Measurements from ENCODE around the gene SART3. TPM values are rescaled to one million over a fixed set of nuclear protein-coding genes. Genes with fewer than 3 reads are reported as not detected.

SART3 gene
- total and polyA plus RNA-seq, 4 donors: 49.7 to 55.9 (median 52.6) TPM

DNA sequence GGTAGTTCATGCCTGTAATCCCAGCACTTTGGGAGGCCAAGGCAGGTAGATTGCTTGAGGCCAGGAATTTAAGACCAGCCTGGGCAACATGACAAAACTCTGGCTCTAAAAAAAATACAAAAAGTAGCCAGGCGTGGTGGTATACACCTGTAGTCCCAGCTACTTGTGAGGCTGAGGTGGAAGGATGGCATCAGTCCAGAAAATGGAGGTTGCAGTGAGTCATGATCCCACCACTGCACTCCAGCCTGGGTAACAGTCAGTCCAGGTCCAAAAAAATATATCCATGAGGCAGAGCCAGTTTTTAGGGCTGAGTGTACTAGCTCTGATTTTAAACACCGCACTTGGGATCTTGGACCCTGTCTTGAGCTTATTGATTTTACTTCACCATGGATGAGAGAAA, 76.5 kb downstream of the SART3 start:
- WGBS (ENCODE audit: insufficient coverage): 83% methylated on average over 2 of the region's 2 CpGs
- Histone ChIP-seq H3K4me1 (ENCODE audit: control insufficient read depth, insufficient read depth, low read length) (no peaks in the 10 kb centered on the region), H3K27ac (ENCODE audit: low read depth, low read length) (no peak overlapping the region), H3K27me3 (ENCODE audit: control insufficient read depth, insufficient read depth, low read length) (no peaks in the 10 kb centered on the region), H3K36me3 (ENCODE audit: control insufficient read depth, insufficient read depth, low read length) (no peaks in the 10 kb centered on the region), H3K9me3 (ENCODE audit: control insufficient read depth, insufficient read depth, low read length) (no peaks in the 10 kb centered on the region), H3K4me3 (ENCODE audit: low read depth, low read length) (no peak overlapping the region)
- no peak for DNase-seq (ENCODE audit: low read depth in 4 of 6, low spot score in 6 of 6)

DNA sequence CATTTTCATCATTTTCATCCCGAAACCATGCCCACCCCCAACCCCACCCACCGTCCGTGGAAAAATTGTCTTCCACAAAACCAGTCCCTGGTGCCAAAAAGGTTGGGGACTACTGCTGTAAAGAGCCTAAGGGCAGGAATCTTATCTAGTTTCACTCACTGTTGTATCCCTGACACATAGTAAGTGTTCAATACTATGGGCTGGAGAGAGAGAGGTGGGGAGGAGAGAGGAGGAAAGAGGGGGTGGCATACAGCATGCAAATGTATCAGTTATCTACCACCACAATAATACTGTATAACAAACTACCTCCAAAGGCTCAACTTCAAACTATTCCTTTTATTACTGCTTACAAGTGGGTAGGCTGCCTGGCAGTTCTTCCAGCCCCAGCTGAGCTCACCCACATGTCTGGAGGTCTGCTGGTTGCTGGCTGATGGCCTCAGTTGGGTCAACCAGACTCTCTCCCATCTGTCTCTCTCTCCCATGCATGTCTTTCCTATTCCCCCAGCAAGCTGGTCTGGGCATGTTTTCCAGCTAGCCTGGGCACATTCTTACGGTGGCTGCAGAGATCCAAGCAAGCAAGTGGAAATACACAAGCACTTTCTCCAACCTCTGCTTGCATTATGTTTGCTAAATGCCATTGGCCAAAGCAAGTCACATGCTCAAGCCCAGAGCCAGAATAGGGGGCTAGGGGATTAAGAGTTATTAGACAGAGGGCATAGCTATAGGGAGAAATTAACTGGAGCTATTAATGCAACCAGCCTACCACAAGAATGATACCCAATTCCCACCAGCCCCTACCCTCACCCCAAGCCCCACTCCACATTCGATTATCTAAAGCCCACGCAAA, 77.5 kb downstream of the SART3 start:
- H3K27me3 ChIP-seq (ENCODE audit: control insufficient read depth, insufficient read depth, low read length): no peaks in the 10 kb centered on the region
- WGBS (ENCODE audit: insufficient coverage): 51% methylated on average over 3 of the region's 6 CpGs
- DNase-seq (ENCODE audit: low read depth in 4 of 6, low spot score in 6 of 6): peak in 1 of 6 donors; percentile 86
- H3K4me3 ChIP-seq (ENCODE audit: low read depth, low read length): no peak overlapping the region
- no peaks in the 10 kb centered on the region for H3K4me1 ChIP-seq (ENCODE audit: control insufficient read depth, insufficient read depth, low read length)
- H3K27ac ChIP-seq (ENCODE audit: low read depth, low read length): no peak overlapping the region
- no peaks in the 10 kb centered on the region for H3K36me3 ChIP-seq (ENCODE audit: control insufficient read depth, insufficient read depth, low read length)
- H3K9me3 ChIP-seq (ENCODE audit: control insufficient read depth, insufficient read depth, low read length): no peaks in the 10 kb centered on the region

DNA sequence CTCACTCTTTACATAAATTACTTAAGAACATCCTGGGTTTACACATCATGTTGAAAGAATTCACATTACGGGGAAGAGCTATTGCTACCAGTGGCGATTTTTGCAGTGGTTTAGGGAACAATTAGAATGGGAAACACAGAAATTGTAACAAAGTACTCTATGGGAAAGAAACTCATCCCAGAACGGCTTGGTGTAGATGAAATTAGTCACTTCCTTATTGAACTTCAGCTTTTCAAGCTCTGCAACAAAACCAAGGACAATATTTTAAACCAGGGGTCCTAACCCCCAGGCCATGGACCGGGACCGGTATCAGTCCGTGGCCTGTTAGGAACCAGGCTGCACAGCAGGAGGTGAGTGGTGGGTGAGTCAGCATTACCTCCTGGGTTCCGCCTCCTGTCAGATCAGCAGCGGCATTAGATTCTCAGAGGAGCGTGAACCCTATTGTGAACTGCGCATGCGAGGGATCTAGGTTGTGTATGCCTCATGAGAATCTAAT, 78.2 kb downstream of the SART3 start:
- 57% methylated on average over 4 of the region's 11 CpGs for WGBS (ENCODE audit: insufficient coverage)
- Histone ChIP-seq H3K27ac (ENCODE audit: low read depth, low read length) (no peak overlapping the region), H3K36me3 (ENCODE audit: control insufficient read depth, insufficient read depth, low read length) (no peaks in the 10 kb centered on the region), H3K9me3 (ENCODE audit: control insufficient read depth, insufficient read depth, low read length) (no peaks in the 10 kb centered on the region), H3K27me3 (ENCODE audit: control insufficient read depth, insufficient read depth, low read length) (no peaks in the 10 kb centered on the region), H3K4me1 (ENCODE audit: control insufficient read depth, insufficient read depth, low read length) (no peaks in the 10 kb centered on the region), H3K4me3 (ENCODE audit: low read depth, low read length) (no peak overlapping the region)
- DNase-seq (ENCODE audit: low read depth in 4 of 6, low spot score in 6 of 6): peak in 1 of 6 donors; percentile 36

DNA sequence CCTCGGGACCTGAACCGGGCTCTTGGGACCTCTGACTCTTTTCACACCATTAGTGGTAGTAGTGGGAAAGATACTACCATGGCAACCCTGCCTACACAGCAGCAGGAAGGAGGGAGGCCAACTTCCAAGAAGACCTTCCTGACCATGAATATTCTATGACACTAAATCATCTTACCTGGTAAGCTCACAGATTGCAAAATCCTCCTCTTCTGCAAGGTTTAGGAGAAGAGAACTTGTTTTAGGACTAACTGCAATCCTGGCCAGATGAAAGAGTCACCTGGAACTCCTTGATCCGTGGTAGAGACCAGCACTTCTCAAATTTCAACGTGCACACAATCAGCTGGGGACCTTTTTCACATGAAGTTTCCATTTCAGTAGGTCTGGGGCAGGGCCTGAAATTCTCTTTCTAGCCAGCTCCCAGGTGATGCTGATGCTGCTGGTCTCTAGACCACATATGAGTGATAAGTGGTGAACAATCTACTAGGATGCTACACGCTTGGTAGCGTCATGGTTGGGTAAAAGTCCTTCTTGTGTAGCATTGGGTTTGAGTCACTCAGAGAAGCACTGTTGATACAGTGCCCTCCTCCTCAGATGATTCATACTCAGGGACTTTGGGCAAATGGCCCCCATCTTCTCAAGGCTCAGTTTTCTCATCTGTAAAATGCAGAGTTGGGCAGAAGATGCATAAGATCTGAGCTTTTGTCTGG, 81.5 kb downstream of the SART3 start:
- no peak for DNase-seq (ENCODE audit: low read depth in 4 of 6, low spot score in 6 of 6)
- H3K4me1 ChIP-seq (ENCODE audit: control insufficient read depth, insufficient read depth, low read length): no peaks in the 10 kb centered on the region
- no peaks in the 10 kb centered on the region for H3K27me3 ChIP-seq (ENCODE audit: control insufficient read depth, insufficient read depth, low read length)
- H3K9me3 ChIP-seq (ENCODE audit: control insufficient read depth, insufficient read depth, low read length): no peaks in the 10 kb centered on the region
- no peak overlapping the region for H3K27ac ChIP-seq (ENCODE audit: low read depth, low read length)
- 55% methylated on average over 2 of the region's 6 CpGs for WGBS (ENCODE audit: insufficient coverage)
- H3K36me3 ChIP-seq (ENCODE audit: control insufficient read depth, insufficient read depth, low read length): no peaks in the 10 kb centered on the region
- H3K4me3 ChIP-seq (ENCODE audit: low read depth, low read length): no peak overlapping the region

DNA sequence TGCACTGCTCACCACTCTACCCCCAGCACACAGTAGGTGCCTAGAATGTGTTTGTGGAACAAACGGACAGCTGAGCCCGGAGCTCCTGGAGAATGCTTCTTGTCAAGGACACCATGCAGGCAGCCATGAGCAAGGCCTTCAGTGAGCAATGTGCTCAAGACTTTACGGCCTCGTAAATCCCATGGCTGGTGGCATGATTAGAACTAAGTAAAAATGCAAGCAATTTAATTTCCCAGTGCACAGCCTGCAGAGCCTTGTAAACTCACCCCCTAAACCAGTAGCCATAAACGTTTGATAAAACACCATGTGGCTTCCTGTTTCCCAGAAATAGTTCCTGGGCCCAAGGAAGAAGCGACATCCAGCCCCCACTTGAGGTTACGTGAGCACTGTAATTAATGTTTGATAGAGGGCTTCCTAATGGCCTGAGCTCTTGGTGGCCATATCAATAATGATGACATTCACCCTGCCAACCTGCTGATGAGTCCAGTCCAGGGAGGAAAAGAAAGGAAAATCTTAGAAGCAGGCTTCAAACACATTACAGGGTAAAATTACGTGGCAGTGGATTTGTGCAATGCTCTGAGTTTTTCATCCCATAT, 82.3 kb downstream of the SART3 start:
- no peaks in the 10 kb centered on the region for H3K27me3 ChIP-seq (ENCODE audit: control insufficient read depth, insufficient read depth, low read length)
- 71% methylated on average over 4 of the region's 8 CpGs for WGBS (ENCODE audit: insufficient coverage)

DNA sequence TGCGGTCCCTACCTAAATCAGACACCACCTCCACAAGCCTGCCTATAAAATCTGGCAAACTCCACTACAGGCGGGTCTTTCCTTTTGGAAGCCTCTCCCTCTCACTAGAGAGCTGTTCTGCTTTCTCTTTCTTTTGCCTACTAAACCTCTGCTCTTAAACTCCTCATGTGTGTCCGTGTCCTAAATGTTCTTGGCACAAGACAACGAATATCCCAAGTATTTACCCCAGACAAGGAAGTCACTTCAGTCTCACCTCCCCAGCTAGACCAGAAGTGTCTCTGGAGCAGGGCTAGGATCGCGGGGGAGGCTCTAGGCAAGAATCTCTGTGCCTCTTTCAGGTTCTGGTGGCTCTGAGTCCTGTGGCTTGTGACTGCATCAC, 83.1 kb downstream of the SART3 start:
- no peak for DNase-seq (ENCODE audit: low read depth in 4 of 6, low spot score in 6 of 6)

More for the DNA sequence above, 82.3 kb downstream of the SART3 start:
- Histone ChIP-seq H3K27ac (ENCODE audit: low read depth, low read length) (no peak overlapping the region), H3K4me3 (ENCODE audit: low read depth, low read length) (no peak overlapping the region), H3K36me3 (ENCODE audit: control insufficient read depth, insufficient read depth, low read length) (no peaks in the 10 kb centered on the region), H3K4me1 (ENCODE audit: control insufficient read depth, insufficient read depth, low read length) (no peaks in the 10 kb centered on the region), H3K9me3 (ENCODE audit: control insufficient read depth, insufficient read depth, low read length) (no peaks in the 10 kb centered on the region)
- no peak for DNase-seq (ENCODE audit: low read depth in 4 of 6, low spot score in 6 of 6)

DNA sequence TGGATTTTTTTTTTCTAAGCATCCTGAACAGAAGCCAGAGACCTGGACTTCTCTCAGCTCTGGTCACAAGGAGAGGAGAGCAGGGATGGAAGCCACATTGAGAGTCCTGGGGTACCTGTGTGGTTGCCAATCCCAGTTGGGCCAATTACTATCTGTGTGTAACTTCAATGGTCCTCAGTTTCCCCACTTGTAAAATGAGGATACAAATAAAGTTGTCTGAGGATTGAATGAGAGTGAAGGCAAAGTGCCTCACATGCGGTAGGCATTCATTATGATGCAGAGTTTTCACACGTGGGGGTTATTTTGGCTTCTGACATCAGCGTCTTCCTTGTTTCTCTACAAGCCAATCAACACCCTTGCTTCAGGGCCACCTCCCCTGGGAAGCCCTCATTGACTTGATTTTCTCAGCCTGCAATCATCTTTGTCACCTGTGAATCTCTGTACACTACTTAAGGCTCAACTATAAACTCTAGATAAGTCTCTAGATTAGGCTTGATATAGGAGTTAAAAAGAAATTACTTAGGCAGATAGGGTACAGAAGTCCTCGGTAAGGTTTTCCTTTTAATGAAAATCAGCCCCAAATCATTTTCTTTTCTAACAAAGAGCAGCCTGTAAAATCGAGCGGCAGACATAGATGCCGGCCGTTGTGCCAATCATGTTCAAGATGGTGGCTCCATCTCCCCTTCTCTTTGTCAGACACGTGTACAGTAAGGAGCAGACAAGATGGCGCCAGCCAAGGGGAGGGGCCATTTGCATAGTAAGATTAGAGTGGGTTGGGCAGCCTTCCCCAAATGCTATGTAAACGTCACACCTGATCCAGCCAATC, 83.7 kb downstream of the SART3 start:
- Histone ChIP-seq H3K27me3 (ENCODE audit: control insufficient read depth, insufficient read depth, low read length) (no peaks in the 10 kb centered on the region), H3K27ac (ENCODE audit: low read depth, low read length) (no peak overlapping the region), H3K36me3 (ENCODE audit: control insufficient read depth, insufficient read depth, low read length) (no peaks in the 10 kb centered on the region), H3K9me3 (ENCODE audit: control insufficient read depth, insufficient read depth, low read length) (no peaks in the 10 kb centered on the region), H3K4me3 (ENCODE audit: low read depth, low read length) (no peak overlapping the region), H3K4me1 (ENCODE audit: control insufficient read depth, insufficient read depth, low read length) (no peaks in the 10 kb centered on the region)
- DNase-seq (ENCODE audit: low read depth in 4 of 6, low spot score in 6 of 6): no peak
- 74% methylated on average over 3 of the region's 11 CpGs for WGBS (ENCODE audit: insufficient coverage)

More for the DNA sequence above, 83.1 kb downstream of the SART3 start:
- no peaks in the 10 kb centered on the region for H3K27me3 ChIP-seq (ENCODE audit: control insufficient read depth, insufficient read depth, low read length)
- WGBS (ENCODE audit: insufficient coverage): 92% methylated on average over 6 of the region's 6 CpGs
- H3K27ac ChIP-seq (ENCODE audit: low read depth, low read length): no peak overlapping the region
- H3K36me3 ChIP-seq (ENCODE audit: control insufficient read depth, insufficient read depth, low read length): no peaks in the 10 kb centered on the region
- no peaks in the 10 kb centered on the region for H3K4me1 ChIP-seq (ENCODE audit: control insufficient read depth, insufficient read depth, low read length)
- H3K4me3 ChIP-seq (ENCODE audit: low read depth, low read length): no peak overlapping the region
- H3K9me3 ChIP-seq (ENCODE audit: control insufficient read depth, insufficient read depth, low read length): no peaks in the 10 kb centered on the region

DNA sequence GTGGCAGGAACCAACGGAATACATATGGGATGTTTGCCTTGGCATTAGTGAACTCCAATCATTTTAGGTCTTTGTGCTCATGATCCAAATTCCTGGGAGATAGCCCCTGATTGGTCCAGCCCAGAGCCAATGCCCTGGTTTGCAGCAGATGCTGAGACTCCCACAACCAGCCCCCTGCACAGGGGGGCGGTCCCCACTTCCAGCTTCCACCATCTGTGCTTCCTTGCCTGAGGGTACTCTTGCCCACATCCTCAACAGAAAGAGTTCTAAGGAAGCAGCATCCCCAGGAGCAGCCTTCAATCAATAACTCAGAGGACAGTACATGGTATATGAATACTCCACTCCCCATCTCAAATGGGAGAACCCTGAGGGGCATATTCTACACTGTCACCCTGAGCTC, 85.6 kb downstream of the SART3 start:
- Histone ChIP-seq H3K36me3 (ENCODE audit: control insufficient read depth, insufficient read depth, low read length) (no peaks in the 10 kb centered on the region), H3K27ac (ENCODE audit: low read depth, low read length) (no peak overlapping the region), H3K4me3 (ENCODE audit: low read depth, low read length) (no peak overlapping the region), H3K27me3 (ENCODE audit: control insufficient read depth, insufficient read depth, low read length) (no peaks in the 10 kb centered on the region), H3K9me3 (ENCODE audit: control insufficient read depth, insufficient read depth, low read length) (no peaks in the 10 kb centered on the region), H3K4me1 (ENCODE audit: control insufficient read depth, insufficient read depth, low read length) (no peaks in the 10 kb centered on the region)
- peak in 1 of 6 donors; percentile 30 for DNase-seq (ENCODE audit: low read depth in 4 of 6, low spot score in 6 of 6)
- WGBS (ENCODE audit: insufficient coverage): 77% methylated on average over 2 of the region's 2 CpGs

DNA sequence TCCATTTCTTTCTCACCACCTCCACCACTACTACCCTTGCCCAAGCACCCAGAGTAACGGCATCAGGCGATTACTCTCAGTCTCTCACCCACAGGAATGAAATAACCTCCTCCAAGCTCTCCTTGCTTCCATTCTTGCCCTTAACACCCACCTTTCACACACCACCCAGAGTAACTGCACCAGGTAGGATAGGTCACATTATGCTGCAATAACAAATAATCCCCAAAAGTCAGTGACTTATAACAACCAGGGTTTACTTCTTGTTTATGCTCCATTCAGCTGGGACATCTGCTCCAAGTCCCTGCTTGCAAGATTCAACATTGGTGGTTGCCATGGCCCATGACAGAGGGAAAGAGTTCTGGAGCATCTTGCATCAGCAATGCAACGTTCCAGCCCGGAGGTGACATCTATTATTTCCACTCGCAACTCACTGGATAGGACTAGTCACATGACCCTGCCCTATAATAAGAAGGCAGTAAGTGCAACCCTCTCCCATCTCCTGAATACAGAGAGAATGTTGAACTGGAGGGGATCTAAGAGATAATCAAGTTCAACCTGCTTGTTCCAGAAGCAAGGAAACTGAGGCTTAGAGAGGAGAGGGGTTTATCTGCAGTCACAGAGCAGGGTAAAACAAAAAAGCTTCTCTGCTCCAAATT, 87.4 kb downstream of the SART3 start:
- Histone ChIP-seq H3K27me3 (ENCODE audit: control insufficient read depth, insufficient read depth, low read length) (no peaks in the 10 kb centered on the region), H3K4me1 (ENCODE audit: control insufficient read depth, insufficient read depth, low read length) (no peaks in the 10 kb centered on the region), H3K36me3 (ENCODE audit: control insufficient read depth, insufficient read depth, low read length) (no peaks in the 10 kb centered on the region), H3K27ac (ENCODE audit: low read depth, low read length) (no peak overlapping the region), H3K4me3 (ENCODE audit: low read depth, low read length) (no peak overlapping the region), H3K9me3 (ENCODE audit: control insufficient read depth, insufficient read depth, low read length) (no peaks in the 10 kb centered on the region)
- WGBS (ENCODE audit: insufficient coverage): 100% methylated on average over 2 of the region's 5 CpGs
- no peak for DNase-seq (ENCODE audit: low read depth in 4 of 6, low spot score in 6 of 6)

Data from spinal cord (tissue), 10 donors.